D341Med (cell line): ENCODE measurements around the gene TF.

ENCODE experiments used
- DNase-seq: peaks from one replicate; pipeline ENCODE4 v3.0.0; 2012; ENCODE audit warnings: low spot score

Gene TF

DNA sequence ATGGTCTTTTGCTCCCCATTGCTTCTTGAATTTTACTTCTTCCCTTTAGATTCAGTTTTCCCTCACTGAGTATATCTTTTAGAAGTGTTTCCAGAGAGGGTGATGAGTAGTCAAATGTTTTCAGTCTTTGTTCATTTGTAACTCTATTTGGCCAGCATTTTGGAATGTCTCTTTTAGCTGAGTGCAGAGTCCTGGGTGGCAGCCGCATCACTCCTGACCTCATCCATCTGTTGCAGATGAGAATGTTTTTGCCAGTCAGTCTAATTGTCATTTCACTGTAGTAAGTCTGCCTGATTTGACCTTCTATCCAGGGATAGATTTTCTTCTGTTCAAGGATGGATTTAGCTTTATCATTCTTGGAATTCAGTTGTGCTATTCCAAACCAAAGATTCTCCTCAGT is 66.7 kb downstream of the TF start:
- no peak for DNase-seq

DNA sequence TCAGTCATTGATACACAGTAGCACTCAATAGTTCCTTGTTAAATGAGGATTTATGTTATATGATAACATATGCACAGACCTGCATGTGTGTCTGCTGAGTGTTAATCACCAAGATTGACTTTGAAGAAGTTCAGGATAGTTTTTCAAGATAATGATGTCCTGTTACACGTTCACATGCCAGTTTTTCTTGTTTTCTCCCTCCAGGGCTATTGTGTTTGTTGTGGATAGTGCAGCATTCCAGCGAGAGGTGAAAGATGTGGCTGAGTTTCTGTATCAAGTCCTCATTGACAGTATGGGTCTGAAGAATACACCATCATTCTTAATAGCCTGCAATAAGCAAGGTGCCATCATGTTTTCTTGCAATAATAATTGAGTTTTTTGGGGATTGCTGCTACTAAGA is 69.2 kb downstream of the TF start:
- no peak for DNase-seq

DNA sequence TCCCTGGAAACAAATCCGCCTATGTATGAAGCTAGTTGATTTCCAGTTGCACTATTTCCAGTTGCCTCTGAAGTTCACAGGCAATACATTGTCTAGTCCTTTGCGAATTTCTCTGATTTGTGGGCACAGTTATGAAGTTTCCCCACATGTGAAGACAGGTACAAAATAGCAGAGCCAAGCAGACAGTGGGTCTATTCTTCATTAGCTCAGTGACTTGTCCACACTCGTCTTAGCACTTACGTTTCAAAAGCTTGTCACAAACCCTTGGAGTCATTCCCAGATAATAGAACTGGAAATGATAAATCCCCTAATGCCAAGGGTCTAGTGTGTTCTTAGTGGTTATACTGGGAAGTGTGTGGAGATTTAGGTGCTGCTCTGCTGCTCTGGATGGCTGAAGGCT is 73.9 kb downstream of the TF start:
- DNase-seq, result no peak

DNA sequence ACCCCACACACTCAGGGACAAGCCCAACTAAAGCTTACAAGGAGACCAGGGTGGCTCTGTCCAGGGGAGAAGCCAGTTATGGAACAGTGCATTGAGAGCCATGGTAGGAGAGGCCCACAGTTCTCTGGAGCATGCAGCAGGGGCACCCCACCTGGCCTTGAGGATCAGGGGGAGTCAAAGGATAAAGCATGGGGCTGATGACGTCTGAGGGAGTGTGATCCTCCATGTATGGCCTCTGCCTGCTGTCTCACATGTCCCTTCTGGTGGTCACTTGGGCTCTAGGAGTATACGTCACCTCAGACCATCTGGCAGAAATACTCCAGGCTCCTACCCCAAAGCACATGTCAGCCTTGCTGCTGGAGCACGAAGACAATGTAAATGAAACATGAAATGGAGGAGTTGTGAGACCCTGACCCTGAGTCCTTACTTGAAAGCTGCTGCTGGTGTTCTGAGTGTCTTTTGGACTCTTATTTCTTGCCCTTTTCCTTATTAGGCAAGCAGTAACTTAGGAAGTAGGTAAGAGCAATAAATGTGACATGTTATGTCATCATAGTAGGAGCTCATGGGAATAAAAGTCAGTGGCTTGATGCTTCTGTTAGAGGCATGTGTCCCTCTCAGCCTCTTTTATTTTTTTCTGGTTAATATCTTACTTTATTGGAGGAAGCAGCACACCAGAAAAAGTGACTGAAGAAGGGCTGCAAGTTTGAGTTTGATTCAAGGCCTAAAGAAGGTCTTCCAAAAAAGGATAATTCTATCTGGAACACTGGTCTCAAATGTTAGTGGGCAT is 74.9 kb downstream of the TF start:
- DNase-seq, result no peak

DNA sequence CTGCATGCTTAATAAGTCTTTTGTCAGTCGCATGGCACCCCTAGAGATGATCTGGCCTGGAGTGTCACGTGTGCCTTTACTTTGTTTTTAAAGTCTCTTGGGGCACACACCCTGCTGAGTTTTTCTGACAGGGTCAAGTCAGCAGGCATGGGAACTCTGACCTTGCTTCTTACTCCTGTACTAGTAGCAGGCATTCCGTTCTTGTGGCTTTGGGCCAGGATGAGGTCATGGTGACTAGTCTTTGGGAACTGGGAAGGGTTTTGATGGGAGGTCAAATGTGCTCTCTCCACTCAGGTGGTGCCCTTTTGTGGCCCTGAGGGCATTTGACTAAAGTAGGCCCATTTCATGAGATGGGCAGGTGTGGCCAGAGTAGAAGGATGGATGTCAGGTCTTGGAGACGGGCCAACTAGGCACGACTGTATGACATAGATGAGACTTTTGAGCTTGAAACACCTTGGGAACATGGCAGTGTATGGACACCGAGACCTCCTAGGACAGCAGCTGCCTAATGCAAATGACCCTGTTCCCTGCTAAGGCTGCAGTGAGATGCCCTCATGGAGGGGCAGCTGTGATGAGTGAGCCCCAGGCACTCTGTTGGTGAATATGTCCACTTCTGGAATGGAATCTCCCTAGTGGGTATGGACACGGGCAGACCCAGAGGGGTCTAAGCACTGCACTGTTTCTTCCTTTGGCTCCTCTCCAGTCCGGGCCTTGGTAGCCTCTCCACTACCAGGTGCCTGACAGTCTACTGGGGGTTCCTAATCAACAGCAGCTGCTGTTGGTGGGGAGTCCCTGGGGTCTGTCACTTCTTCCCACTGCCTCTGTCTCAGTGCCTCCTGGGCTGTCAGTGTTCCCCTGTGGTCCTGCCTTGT is 75.8 kb downstream of the TF start:
- no peak for DNase-seq

DNA sequence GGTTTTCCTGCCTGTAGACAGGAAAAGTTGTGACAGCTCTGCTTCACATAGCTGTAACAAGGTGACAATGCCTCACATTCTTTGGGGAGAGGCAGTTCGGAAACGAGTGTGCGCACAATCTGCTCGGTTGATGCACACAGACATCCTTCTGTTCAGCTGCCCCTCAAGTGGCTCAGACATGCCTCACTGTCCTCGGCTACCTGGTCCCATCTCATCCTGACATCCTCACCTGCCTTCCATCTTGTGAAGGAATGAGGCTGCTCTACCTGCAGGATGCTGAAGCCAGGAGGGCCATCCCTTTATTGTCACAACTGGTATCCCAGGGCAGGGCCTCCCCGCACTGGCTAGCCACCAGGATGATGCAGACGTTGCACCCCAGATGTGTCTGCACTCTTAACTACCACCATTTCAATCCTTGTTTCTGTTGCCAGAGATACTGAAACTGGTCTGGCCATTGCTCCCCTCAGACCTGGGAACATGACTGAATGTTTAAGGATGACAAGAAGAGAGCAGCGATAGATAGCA is 78.8 kb downstream of the TF start:
- no peak for DNase-seq

DNA sequence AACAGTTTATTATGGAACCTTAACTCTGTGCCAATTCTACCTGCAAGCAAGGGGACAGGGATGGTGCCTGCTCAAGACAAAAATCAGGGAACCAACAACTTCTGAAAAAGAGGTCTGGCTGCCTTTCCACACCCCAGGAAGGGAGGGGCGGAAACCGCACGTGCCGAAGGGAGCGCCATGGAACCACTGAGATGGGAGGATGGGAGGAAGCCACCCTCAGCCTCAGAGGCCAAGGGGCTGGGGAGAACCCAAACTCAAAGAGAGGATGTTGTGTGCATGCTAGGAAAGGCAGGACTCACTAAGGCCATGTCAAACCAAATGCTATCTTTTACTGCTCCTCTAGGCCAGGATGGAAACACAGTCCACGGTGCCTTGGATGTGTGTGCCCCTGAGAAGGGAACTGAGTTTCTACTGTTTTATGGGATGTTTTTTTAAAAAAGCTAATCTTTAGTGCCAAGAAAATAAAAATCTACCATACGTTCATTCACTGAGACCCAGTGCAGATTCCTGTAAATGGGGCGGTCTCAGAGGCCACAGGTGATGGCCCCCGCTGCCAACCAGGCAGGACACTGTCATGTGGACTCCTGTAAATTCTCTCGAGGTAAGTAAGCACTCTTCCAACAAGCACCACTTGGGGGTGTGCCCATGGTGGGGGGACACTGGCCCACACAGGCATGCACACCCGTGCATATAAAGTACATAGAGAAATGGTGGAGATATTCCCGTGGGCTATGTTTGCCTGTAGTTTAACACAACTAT is 80.0 kb downstream of the TF start:
- no peak for DNase-seq

DNA sequence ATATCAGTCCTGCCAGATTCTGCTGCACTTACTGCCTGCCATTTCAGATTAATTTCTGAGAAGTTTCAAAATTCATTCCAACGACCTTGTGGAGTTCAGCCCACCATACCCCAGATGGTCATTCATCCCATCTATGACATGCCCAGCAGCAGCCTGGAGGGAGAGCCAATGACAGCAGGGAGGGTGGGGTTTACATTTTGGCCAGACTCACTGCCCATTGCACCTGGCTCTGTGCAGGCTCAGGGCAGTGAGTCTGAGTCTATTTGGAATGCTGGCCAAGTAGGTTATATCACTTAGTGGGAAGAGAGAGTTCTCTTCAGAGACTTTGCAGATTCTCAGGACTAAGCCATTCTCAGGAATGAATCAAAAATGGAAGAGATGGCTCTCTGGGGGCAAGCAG is 80.9 kb downstream of the TF start:
- no peak for DNase-seq

DNA sequence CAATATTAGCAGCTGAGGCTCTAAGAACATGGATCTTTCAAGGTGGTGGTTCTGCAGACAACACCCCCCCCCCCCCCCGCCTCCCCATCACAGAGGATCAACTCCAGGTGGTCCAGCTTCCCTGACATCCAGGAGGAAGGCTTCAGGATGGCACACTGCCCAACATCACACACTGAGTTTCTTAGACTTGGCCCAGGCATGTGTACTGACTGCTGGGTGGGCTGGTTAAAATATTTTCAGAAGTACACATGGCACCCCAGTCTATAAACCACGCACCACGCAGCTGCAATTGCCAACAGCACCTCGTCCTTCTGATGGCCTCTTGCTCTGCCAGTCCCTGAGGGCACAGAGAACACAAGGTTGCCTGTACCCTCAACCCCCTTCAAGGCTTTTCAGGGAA is 81.5 kb downstream of the TF start:
- no peak for DNase-seq

DNA sequence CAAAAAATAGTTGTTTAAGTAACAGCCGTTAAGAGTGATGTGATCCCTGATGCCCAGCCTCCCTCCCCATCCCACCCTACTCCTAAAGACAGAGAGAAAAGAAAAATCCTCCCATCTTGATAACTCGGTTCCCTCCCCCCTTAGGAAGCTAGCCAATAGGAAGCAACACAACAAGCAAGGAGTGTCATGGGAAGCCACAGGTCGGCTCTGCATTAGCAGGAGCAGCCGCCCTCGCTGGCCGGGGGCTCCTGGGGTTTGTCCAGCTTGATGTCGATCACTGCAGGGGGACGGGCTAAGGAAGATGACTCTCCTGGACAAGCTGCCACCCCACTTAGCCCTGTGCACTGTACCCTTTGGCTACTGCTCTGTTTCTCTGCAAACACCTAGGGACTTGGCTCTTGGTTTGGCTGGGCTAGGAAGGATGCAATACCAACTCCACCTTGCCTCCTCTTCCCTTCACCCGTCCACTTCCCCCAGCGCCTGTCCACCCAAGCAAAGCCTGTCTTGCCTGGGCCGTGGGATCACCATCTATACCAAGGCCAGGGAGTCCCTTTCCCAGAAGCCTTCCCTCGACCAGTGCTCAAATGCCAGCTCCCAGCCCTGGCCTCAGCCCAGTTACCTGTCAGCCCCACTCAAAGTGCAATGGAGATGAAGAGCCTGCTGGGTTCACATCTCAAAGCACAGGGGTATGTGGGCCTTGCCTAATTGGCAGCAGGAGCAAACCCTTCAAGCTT is 82.5 kb downstream of the TF start:
- no peak for DNase-seq

DNA sequence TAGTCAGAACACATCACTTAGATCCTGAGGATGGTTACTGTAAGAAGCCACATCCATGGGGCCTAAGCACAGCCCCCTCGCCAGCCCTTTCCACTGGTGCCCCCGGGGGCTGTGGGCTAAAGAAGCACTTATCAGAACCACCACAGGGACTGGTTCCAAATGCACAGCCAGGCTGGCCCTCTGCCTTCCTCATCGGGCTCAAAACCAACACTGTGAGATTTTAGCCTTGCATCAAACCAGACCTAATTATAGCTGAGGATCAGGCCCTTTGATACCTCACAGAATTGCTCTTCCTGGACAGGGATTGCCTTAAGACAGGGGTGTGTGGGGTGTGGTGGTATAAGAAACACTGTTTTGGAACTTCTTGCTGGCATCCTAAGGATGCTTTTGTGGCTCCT is 83.1 kb downstream of the TF start:
- no peak for DNase-seq

DNA sequence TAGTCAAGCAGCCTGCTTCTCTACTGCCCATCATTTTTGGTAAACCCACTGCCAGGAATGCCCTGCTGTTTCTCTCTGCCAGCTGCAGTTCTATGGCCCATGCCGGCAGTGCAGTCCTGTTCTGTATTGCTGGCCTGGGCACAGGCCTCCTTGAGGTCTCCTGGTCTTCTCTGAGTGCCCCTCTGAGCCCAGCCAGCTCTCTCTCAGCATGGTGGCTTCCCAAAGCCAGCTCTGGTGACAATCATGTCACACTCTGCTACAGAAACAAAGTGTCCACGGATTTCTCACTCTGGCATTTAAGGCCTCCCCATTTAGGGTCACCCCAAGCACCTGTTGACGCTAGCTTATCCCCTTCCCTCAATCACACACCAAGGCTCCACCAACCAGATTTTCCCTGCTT is 83.9 kb downstream of the TF start:
- no peak for DNase-seq

DNA sequence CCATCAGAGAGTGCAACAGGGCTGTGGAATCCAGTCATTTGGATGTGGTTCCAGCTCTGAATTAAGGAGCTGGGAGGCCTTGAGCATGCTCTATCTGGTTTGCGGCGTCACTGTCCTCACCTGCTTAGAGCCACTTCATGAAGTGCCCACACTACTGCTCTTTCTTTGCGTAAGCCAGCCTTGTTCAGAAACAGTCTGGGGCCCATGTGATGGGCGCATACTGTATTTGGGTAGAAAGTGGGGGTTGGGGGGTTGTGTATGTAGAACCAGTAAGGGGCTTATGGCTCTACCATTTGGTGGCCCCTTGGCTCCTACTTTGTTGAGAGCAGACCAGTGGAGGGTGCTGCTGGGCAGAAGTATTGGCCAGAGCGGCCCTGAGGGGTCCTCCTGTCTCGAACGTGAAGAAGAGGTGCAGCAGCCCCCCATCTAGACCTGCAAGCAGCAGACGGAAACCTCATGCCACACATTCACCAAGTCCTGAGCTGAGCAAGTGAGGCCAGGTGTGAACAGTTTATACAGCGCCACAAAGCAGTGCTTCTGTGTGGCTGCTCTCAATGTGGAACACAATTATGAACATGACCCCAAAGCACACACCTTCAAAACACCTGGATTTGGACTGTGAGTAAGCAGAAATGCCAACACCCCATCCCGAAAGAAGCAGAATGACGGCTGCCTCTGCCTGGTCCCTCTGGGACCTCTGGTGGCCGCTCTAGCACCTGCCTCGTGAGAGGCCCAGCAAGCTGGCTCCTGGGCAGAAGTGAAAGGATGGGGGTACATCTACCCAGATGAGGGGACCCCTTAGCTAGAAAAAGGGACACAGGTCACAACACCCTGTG is 86.0 kb downstream of the TF start:
- DNase-seq, result no peak

DNA sequence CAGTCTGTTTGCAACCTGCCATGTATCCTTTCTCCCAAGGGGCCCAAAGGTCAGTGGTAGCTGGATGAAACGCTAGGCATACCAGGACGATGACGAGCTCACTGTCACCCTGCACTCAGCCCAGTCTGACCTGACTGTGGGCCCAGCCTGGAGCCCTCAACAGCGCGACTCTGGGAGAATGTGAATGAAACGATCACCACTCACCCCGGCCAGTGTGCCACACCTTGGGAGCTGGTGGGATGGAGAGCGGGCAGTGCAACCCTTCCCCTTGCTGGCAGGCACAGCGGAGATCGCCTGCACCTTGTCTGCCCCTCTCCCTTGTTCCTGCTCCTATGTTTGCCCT is 86.6 kb downstream of the TF start:
- no peak for DNase-seq

DNA sequence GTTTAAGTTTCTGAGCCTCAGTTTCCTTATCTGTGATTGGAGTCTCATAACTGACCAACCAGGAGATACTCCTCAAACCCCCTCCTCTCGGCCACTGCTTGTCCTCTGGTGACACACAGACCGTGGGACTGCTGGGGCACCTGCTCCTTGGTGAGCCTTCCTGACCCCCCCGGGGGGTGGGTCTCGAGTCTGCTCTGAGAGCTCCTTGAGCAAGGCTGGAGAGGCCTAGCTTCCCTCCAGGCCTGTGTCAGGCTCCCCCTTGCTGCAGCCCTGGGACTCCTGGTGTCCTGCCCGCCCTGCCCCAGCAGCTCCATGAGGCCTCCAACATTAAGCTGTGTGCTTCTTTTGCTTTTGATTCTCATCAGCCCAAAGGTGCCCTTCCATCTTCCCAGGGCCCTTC is 87.1 kb downstream of the TF start:
- no peak for DNase-seq

DNA sequence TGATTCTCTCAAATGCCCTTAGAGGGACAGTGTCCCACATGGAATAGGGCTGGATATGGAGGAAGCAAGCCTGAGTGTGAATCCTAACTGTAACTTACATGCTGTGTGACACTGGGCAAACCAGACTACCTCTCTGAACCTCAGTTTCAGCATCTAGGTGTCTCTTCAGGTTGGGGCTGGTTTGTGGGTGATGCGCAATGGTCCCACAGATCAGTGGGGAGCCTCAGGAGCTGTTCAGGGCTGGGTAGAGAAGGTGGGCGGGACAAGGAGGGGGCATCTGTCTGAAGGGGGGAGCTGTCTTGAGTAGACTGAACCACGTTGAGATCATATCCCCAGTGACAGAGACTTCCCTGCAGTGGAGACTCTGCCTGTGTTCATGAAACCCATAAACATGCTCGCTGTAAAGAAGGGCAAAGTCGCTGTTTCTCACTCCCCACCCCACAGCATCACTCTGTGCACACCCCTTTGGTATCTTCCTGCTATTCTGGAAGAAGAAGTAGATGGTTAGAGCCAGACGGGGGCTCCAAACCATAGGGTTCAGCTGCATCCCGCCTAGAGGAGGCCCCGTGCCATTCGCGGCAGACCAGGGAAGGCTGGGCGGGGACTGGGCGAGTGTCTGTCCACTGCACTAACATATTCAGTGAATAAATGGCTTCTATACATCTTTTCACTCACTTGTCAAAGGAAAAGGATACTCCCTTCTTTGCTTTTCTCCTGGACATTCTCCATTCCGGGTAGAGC is 87.9 kb downstream of the TF start:
- DNase-seq, result no peak

DNA sequence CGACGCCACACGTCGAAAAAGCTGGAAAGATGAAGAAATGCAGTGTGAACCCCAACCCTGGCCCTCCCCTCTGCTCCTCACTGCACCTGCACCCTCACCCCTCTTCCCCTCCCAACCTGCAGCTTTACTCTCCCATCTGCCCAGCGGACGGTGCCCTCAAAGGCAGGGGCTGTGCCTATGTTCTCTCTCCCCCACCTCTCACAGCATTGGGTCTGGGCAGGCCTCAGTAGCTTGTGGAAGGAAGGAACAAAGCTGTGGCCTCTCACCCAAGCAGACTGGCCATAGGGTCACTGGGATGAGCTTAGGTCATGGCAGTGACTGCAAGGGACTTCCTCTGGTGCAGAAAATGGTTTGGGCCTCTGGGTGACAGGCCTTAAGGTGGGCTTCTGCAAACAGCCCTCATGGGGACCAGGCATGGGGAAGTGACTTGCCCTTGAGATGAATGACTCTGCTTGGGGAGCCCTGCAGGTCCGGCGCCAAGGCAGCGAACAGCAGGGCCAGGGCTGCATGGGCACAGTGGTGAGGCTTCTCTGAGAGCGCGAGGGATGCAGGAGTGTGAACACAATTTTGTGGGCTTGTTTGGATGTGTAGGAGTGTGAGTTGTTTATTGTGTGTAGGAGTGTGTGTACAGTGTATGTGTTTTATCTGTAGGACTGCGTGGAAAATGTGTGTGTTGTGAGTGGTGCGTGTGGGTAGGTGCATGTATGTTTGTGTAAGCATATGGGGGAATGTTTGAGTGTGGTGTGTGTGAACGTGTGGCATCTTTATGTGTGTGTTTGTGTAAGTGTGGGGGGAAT is 88.6 kb downstream of the TF start:
- no peak for DNase-seq

DNA sequence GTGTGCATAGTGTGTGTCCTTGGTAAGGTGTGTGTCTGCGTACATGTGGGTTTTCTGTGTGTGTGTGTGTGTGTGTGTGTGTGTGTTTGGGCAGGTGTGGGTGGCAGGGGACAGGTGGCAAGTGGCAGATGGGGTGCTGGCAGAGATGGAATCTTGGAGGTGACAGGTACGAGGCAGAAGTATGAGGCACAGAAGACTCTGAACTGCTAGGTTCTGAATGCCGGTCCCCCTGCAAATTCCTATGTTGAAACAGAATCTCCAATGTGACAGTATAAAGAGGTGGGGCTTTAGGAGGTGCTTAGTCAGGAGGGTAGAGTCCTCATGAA is 89.2 kb downstream of the TF start:
- DNase-seq, result no peak

DNA sequence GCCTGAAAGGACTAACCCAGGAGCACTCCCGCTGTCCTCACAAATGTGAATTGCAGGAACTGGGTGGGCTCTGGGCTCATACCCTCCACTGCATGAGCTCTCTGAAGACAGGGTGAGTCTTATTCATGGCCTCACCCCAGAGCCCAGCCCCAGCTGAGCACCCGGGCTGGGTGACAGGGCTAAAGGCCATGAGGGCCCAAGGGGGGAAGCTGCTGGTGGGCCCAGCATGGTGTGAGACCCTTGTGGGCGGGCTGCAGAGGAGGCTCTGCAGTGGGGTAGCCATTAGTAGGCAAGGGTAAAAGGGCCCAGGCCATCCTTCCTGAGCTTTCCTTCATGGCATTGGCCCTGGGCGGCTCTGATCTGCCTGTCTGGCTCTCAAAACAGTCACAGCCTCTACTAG is 89.8 kb downstream of the TF start:
- no peak for DNase-seq
